Thoracic aorta (tissue), 2 donors: Measurements from ENCODE around the gene IGFBP6. TPM values are rescaled to one million over a fixed set of nuclear protein-coding genes. Genes with fewer than 3 reads are reported as not detected.

Experiments used
- ATAC-seq: fragments of 150-250 bp; one replicate; pipeline ENCODE4 v1.8.0; 2017; ENCODE audit warnings: low read depth; ENCODE audit not compliant: insufficient number of reproducible peaks, low FRiP score
- DNase-seq: peaks from one replicate; pipeline ENCODE4 v3.0.0-alpha.2; 2020; ENCODE audit warnings: low spot score
- H3K27ac ChIP-seq, 2 donors: fragments of 200-600 bp; sonication (generic); 1 replicate in 1 of 2; 2 replicates in 1 of 2; pipeline ENCODE4 v1.5.1; 2016; ENCODE audit warnings: mild to moderate bottlenecking in 2 of 2, moderate library complexity in 2 of 2
- H3K27me3 ChIP-seq: fragments of 200-600 bp; sonication (generic); replicated peaks from 2 replicates; pipeline ENCODE4 v1.6.0; 2016; ENCODE audit warnings: mild to moderate bottlenecking; ENCODE audit not compliant: insufficient read depth
- H3K36me3 ChIP-seq: fragments of 200-600 bp; sonication (generic); one replicate; pipeline ENCODE4 v1.5.1; 2016
- H3K4me1 ChIP-seq, 2 donors: fragments of 200-600 bp; sonication (generic); 1 replicate in 1 of 2; 2 replicates in 1 of 2; pipeline versions ENCODE4 v1.5.1 to v1.6.0; 2016; ENCODE audit warnings: low read depth in 2 of 2, mild to moderate bottlenecking in 1 of 2; ENCODE audit not compliant: control insufficient read depth in 1 of 2
- H3K4me3 ChIP-seq: fragments of 200-600 bp; sonication (generic); 2 replicates; pipeline ENCODE4 v1.5.1; 2016; ENCODE audit warnings: mild to moderate bottlenecking
- H3K9me3 ChIP-seq: fragments of 200-600 bp; sonication (generic); 2 replicates; pipeline ENCODE4 v1.5.1; 2016
- CTCF ChIP-seq: fragments of 200-600 bp; sonication (generic); IDR thresholded peaks from one replicate; pipeline ENCODE4 v1.5.1; 2019; ENCODE audit warnings: antibody characterized with exemption
- total RNA-seq, 2 donors: library from RNA; depleted of rRNA; stranded (reverse); fragments of >200 nt; gene quantifications; one replicate each; pipeline versions ENCODE4 v1.1.0 to v1.2.3, GENCODE V29; 2016

Gene IGFBP6
- total RNA-seq, 2 donors from 2014 or later, result 1,999 to 2,150 TPM

- no peak for ATAC-seq
- no peak for TF ChIP-seq CTCF
- Histone ChIP-seq H3K27ac (peak overlapping the region; percentile 78 to 84), H3K4me3 (no peak overlapping the region), H3K9me3 (no peaks in the 10 kb centered on the region), H3K27me3 (no peaks in the 10 kb centered on the region), H3K4me1 (peaks cover 22 to 79% of the 10 kb centered on the region in 2 donors), H3K36me3 (peaks cover 64% of the 10 kb centered on the region)
- no peak for DNase-seq
These were observed 34.3 kb upstream of the IGFBP6 start for GRCh38 chr12:53062977-53063707.

GRCh38 chr12:53063708-53064612, 33.5 kb upstream of the IGFBP6 start:
- Histone ChIP-seq H3K27me3 (no peaks in the 10 kb centered on the region), H3K36me3 (peaks cover 56% of the 10 kb centered on the region), H3K27ac (peak overlapping the region; percentile 78 to 83), H3K4me1 (peaks cover 22 to 84% of the 10 kb centered on the region in 2 donors), H3K4me3 (no peak overlapping the region), H3K9me3 (no peaks in the 10 kb centered on the region)
- DNase-seq (no peak), ATAC-seq (peak; percentile 25)
- TF ChIP-seq CTCF, result no peak

- no peaks in the 10 kb centered on the region for H3K9me3 ChIP-seq
- TF ChIP-seq CTCF, result no peak
- H3K4me1 ChIP-seq, result peaks cover 22 to 88% of the 10 kb centered on the region in 2 donors
- DNase-seq, result no peak
- peak overlapping the region; percentile 78 to 83 for H3K27ac ChIP-seq
- no peak overlapping the region for H3K4me3 ChIP-seq
- peaks cover 48% of the 10 kb centered on the region for H3K36me3 ChIP-seq
- ATAC-seq, result no peak
- H3K27me3 ChIP-seq, result no peaks in the 10 kb centered on the region
These were observed 32.6 kb upstream of the IGFBP6 start for GRCh38 chr12:53064613-53065436.

- Histone ChIP-seq H3K27ac (peak overlapping the region; percentile 78 to 83), H3K4me3 (no peak overlapping the region), H3K4me1 (peaks cover 26 to 89% of the 10 kb centered on the region in 2 donors), H3K36me3 (peaks cover 43% of the 10 kb centered on the region), H3K27me3 (no peaks in the 10 kb centered on the region), H3K9me3 (no peaks in the 10 kb centered on the region)
- no peak for ATAC-seq
- no peak for TF ChIP-seq CTCF
- DNase-seq, result no peak
These were observed 32.0 kb upstream of the IGFBP6 start for GRCh38 chr12:53065470-53065869.
